DMS153 treated with DMSO at 0.1 percent for 48 hours (cell line): Measurements from ENCODE around the gene ING5.
"Not testable (repeated sequence)": the region's sequence is repeated elsewhere in the genome, so short reads cannot be mapped to it uniquely, and the experiment has no call there.

Experiments used
- DNase-seq: peaks from one replicate; lab custom pipeline; 2025; ENCODE audit not compliant: unreplicated experiment; lab: John Stamatoyannopoulos, UW

The ING5 gene

DNA sequence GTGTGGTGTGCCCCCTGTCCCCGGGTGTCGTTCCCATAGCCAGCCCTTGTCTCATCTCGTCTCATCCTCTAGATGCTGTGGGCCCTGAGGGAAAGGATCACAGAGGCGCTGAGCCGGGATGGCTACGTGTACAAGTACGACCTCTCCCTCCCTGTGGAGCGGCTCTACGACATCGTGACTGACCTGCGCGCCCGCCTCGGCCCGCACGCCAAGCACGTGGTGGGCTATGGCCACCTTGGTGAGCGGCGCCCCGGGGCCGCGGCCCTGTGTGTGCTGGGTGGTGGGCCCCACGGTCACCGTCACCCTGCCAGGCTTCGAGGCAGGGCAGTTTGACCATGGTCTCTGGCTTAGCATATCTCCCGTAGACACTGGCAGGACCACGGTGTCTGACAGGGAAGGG, 53.9 kb downstream of the ING5 start:
- no peak for DNase-seq

DNA sequence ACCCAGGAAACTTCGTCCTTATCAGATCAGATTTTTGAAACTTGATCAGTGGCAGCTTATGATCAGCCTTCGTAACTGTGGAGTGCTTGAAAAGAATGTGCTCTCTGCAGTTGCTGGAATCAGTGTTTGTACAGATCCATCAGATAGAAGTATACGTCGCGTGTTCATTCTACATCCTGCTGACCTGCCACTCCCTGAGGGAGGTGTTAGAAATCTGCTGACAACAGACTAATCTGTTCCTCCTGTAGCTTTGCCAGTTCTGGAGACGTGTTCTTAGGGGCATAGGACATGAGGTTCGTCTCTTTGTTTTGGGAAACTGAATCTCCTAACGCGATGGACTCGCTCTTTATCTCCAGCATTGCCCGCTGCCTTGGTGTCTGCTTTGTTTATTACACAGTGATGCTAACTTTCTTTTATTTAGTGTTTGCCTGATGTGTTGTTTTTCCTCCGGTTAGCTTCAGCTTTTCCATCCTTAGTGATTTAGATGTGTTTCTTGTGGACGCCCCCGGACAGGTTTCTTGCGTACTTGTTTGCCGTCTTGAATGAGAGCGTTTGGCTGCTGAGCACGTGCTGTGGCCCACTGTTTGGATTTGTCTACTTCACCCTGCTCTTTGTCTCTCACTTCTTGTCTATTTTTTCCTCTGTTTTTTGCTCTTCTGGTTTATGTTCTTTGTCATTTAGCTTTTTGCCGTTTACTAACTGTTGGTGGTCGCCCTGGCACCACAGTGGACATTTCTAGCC, 57.4 kb downstream of the ING5 start:
- DNase-seq: no peak

DNA sequence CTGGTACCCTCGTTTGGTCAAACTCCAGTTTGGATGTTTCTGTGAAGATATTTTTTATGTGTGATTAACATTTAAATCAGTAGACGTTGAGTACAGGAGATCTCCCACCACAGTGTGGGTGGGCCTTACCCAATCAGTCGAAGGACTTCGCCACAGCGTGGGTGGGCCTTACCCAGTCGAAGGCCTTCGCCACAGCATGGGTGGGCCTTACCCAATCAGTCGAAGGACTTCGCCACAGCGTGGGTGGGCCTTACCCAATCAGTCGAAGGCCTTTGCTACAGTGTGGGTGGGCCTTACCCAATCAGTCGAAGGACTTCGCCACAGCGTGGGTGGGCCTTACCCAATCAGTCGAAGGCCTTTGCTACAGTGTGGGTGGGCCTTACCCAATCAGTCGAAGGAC, 58.1 kb downstream of the ING5 start:
- not testable (repeated sequence) for DNase-seq

GRCh38 chr2:241760301-241760771, 58.5 kb downstream of the ING5 start:
- DNase-seq: no peak

DNA sequence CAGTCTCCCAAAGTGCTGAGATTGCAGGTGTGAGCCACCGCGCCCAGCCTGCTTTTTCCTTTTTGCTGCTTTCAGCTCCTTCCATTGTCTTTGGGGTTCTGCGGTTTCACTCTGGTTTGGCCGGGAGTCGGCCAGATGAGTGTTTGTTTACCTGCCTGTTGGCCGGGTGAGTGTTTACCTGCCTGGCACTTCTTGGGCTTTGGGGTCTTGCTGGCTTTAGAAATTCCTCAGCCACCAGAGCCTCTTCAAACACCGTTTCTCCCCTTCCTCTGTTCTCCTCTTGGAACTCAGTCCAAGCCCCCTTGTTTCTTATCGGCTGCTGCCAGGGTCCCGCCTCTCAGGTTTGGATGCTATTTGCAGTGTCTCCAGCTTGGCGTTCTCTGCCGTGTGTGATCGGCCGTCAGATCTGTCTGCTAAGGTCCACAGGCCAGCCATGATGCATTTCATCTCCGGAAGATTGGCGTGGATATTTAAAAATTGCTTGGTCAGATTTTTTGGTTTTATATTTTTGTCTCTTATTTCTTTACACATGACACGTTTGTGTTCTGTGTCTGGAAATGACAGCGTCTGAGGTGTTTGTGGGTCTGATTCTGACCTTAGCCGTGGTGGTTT, 60.6 kb downstream of the ING5 start:
- peak; percentile 71 for DNase-seq

GRCh38 chr2:241762933-241763369, 61.1 kb downstream of the ING5 start:
- peak; percentile 17 for DNase-seq

DNA sequence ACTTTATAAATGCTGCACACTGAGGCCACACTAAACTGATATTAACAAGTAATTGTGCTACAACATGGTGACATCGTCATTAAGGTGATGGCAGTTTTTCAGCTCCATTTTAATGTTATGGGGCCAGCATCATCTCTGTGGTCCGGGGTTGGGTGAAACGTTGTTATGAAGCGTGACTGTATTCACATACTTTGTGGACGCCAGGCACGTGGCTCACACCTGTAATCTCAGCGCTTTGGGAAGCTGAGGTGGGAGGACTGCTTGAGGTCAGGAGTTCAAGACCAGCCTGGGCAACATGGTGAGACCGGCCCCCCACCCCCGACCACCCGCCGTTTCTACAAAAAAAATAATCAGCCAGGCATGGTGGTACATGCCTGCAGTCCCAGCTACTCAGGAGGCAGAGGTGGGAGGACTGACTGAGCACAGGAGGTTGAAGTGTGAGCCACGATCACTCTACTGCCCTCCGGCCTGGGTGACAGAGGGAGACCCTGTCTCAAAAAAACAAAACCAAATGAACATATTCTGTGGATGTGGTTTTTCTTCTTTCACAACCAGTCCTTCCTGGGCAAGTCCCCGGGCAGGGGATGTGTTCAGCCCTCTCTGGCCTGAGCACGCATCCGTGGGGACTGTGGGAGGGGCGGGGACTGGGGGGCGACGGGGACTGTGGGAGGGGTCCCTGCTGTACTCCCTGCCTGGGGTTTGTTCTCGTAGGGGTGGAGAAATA, 61.9 kb downstream of the ING5 start:
- no peak for DNase-seq

GRCh38 chr2:241764275-241765241, 62.7 kb downstream of the ING5 start:
- no peak for DNase-seq

DNA sequence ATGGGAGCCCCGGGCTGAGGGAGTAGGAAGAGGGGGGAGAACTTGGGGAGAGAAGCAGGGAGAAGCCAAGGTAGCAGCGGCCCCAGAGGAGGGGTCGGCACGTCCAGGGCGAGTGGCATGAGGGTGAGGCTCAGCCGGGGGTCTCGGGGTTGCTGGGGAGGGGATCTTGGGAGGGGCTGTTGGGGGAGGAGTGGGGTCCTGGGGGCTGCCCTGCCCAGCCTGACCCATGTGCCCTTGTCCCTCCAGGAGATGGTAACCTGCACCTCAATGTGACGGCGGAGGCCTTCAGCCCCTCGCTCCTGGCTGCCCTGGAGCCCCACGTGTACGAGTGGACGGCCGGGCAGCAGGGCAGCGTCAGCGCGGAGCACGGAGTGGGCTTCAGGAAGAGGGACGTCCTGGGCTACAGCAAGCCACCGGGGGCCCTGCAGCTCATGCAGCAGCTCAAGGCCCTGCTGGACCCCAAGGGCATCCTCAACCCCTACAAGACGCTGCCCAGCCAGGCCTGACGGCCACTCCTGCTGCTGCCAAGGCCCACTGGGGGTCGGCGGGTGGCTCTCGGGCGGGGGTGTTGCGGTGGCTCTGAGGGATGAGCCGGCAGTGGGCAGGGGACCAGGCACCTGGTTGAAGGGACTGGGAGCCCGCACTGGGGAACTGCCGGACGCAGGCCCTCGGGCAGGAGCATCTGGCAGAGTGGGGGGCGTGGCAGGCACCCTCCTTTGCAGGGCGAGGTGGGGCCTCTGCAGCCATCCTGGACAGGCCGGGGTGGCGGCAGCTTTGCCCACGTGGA, 65.8 kb downstream of the ING5 start:
- no peak for DNase-seq

DNA sequence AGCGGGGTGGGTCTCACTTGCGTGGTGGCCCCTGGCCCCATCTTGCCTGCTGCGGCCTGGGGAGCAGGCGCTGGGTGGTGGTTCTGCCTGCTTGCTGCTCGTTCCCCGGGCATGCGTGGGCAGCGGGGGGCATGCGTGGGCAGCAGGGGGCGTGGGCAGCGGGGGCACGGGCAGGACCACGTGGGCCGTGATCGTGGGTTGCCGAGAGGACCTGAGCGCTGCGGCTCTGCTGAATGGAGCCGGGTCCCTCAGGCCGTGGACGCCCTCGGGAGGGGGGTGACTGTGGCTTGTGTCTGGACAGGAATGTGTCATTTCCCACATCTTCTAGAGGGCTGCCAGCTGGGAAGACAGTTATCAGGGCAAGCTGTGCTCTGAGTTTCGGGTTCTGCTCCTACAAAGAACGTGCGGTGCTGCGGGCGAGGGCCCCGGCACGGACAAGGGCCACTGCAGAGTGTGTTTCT, 66.4 kb downstream of the ING5 start:
- no peak for DNase-seq

DNA sequence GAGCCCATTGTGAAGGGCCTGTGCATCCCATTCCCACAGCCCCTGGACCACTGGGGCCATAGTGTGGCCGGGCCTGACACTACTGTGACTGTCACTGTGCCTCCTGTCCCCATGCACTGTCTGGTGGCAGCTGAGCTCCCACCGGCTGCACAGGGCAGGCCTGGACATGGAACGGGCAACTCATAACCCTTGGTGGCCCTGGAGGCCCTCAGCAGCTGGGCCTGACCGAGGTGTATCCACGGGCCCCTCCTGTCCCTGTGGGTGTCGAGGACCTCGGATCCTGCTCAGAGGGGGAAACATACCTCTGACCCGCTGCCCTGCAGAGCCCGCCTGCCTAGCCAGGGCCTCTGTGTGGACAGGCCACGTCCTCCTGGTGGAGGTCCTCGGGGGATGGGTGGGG, 67.0 kb downstream of the ING5 start:
- no peak for DNase-seq

GRCh38 chr2:241769819-241770184, 68.0 kb downstream of the ING5 start:
- no peak for DNase-seq

- no peak for DNase-seq
Observed at GRCh38 chr2:241770185-241770935, 68.5 kb downstream of the ING5 start.

DNA sequence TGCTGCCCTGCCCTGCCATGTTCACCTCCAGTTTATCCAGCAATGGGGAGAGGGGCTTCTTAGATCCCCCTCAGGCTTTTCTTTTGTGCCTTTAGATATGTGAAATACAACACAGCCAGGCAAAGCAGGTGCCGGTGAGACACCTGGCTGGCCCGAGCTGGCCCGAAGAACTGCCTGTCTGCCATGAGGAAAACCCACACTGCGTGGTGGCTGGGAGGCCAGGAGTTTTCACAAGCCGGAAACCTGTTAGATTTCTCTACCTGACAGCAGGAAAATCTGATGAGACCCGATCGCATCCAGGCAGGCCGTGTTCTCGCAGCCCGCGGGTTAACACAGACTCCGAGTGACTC, 69.1 kb downstream of the ING5 start:
- DNase-seq: no peak

DNA sequence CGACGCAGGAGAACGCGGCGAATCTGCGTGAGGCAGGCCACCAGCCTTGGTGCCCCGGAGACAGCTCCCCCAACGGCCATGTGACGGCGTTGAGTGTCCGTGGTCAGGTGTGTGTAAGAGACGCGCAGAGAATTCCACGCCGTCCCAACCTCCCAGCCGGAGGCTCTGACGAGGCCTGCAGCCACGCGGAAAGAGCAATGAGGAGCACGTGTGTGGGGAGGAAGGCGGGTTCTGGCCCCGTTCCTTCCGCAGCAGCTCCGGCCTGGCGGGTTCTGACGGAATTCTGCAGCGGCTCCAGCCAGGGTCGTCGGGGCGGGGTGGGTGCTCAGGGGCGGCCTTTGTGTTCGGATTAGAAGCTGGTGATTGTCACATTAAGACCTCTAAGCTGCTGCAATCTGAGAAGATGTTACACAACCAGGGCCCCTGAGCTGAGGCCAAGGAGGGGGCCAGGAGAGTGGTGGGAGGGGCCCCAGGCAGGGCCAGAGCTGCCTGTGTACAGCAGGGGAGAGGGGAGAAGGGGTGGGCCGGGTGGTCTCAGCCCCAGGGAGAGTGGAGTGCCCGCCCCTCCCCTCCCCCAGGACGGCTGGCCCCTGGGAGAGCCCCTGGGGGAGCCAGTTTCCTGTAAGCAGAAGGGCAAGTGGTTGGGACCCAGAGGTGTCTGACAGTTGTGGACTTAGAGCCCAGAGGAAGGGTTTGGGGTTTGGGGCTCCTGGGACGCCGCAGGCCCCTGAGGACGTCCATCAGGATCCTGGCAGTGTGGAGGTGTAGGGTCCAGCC, 69.6 kb downstream of the ING5 start:
- no peak for DNase-seq

DNA sequence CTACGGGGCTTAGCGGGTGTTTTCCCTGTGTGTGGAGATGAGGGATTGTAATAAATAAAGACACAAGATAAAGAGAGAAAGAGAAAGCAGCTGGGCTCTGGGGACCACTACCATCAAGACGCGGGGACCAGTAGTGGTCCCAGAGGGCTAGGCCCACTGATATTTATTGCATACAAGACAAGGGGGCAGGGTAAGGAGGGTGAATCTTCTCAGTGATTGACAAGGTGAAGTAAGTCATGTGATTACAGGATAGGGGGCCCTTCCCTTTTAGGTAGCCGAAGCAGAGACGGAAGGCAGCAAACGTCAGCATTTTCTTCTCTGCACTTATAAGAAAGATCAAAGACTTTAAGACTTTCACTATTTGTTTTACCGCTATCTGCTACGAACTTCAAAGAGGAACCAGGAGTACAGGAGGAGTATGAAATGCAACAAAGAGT, 70.2 kb downstream of the ING5 start:
- DNase-seq: no peak

DNA sequence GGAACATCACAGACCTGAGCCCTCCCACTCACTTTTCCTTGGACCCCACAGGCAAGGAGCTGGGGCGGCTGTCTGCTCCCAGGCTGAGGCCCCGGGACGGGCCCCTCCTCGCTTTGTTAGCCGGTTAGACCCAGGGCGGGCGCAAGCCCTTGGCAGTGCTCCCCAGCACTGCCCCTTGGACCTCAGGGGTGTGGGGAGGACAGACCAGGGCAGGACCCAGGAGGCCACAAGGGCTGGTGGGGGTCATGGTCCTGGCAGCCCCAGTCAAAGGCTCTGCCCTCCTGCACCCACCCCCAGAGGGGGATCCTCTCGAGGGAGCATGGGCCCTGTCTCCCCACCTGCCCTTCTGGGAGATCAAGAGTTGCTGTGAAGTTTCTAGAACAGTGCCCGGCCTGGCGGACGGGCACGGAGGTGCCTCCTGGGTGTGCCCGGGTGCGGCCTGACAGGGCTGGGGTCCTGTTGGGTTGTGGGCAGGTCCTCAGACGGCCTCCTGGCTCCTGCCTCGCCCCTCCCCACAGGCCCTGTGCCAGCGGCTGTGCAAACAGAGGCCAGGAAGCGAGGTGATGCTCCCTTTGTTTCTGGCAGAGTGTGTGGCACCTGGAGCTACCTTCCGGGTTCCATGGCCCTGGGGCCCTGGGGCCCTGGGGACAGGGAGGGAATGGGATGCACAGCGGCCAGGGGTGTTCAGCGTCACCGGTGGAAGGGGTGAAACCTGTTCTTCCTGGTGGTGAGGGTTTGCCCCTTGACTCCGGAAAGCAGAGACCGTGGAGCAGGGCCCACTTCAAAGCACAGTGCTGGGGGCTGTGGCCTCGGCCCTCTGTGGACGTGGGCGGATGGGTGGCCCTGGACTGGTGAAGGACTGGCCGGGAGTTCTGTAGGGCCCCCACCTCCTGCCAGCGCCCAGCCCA, 71.9 kb downstream of the ING5 start:
- peak; percentile 45 for DNase-seq
